ENCODE data around the gene CACNA1C. TPM values are rescaled to one million over a fixed set of nuclear protein-coding genes. Genes with fewer than 3 reads are reported as not detected.

CACNA1C gene
- total and polyA plus RNA-seq, 2 of the 4 experiments (the other 2 are of a cell fraction), result 1.6 to 2.6 TPM

GRCh38 chr12:2302711-2303580 lies 250.2 kb downstream of the CACNA1C start:
- H4K8ac ChIP-seq (ENCODE audit: low read depth in 2 of 2, low read length in 2 of 2), result 0 out of 4 replicates have a peak overlapping the region, but pooled peaks of 1 of the 2 experiments have one; percentile 61
- H2AK5ac ChIP-seq (ENCODE audit: low read depth, low read length), result peak overlapping the region; percentile 42
- no TSS peak for BruUV-seq (replicated peaks)
- no peaks in the 10 kb centered on the region for H3K9me3 ChIP-seq (ENCODE audit: control insufficient read depth, insufficient read depth, low read length)
- peak overlapping the region; percentile 76 for H2BK120ac ChIP-seq (ENCODE audit: low read depth, low read length)
- H3K4ac ChIP-seq (ENCODE audit: low read depth, low read length), result peak overlapping the region; percentile 83; the same call in 1 of the 2 replicates
- peak overlapping the region; percentile 84 for H4K91ac ChIP-seq (ENCODE audit: insufficient read depth, low read depth, low read length)
- H3K9ac ChIP-seq (ENCODE audit: low read depth, low read length), result no peak overlapping the region
- no peak overlapping the region for H3K4me3 ChIP-seq (ENCODE audit: insufficient read depth, low read depth, low read length)
- no peak overlapping the region for H3K56ac ChIP-seq (ENCODE audit: extremely low read depth, insufficient read depth, low read length)
- no peak overlapping the region for H3K4me2 ChIP-seq (ENCODE audit: low read depth, low read length)
- DNase-seq, result no peak
- peak overlapping the region; percentile 62 for H2BK20ac ChIP-seq (ENCODE audit: low read depth, low read length)
- H2BK5ac ChIP-seq (ENCODE audit: low read depth, low read length, poor library complexity, severe bottlenecking), result peak overlapping the region; percentile 37
- intact Hi-C loops (cut with micrococcal nuclease), result loop anchor here (5.0 kb wide), 1 partner anchor 94 kb away; no protein-coding TSS in a partner anchor
- no peaks in the 10 kb centered on the region for H3K27me3 ChIP-seq (ENCODE audit: control insufficient read depth, insufficient read depth, low read length)
- peak overlapping the region; percentile 21 for H4K5ac ChIP-seq (ENCODE audit: low read depth, low read length)
- no peak overlapping the region; the same call in 2 of the 3 replicates for H2BK15ac ChIP-seq (ENCODE audit: low read depth, low read length)
- dilution Hi-C loops (cut with HindIII; ENCODE audit: low sequenced_read_pairs, unreplicated experiment), result no loop called here
- H3K4me1 ChIP-seq (ENCODE audit: control insufficient read depth, insufficient read depth, low read length), result peaks cover 28% of the 10 kb centered on the region
- ATAC-seq (ENCODE audit: low read depth), result no peak
- no peak overlapping the region for H2AFZ ChIP-seq (replicated peaks; ENCODE audit: low read length, poor library complexity)
- in situ Hi-C loops (cut with MboI; ENCODE audit: low sequenced_read_pairs), result no loop called here
- peaks cover 4% of the 10 kb centered on the region; the same call in 1 of the 2 replicates for H4K20me1 ChIP-seq (ENCODE audit: insufficient read depth, low read length)
- 97% methylated on average over 6 of the region's 21 CpGs; no CpG with 5 or more reads in 1 of the 2 experiments for WGBS, 2 experiments (ENCODE audit: extremely low coverage in 2 of 2, insufficient read length in 1 of 2)
- ChIA-PET POLR2A (ENCODE audit: unreplicated experiment) (no interaction called here), CTCF (interaction anchor here (0.5 to 0.6 kb wide), 2 partner anchors 15 to 262 kb away, joined by 3 read pairs; no protein-coding TSS in a partner anchor)
- no peaks in the 10 kb centered on the region for H3K36me3 ChIP-seq (ENCODE audit: control insufficient read depth, insufficient read depth, low read length)
- H3K9me1 ChIP-seq (ENCODE audit: insufficient read depth, low read length), result peaks cover 14% of the 10 kb centered on the region
- peak overlapping the region; percentile 15; the same call in 1 of the 2 replicates for H3K27ac ChIP-seq (ENCODE audit: insufficient read depth, low read length)
- no peak overlapping the region for H2AK9ac ChIP-seq (replicated peaks; ENCODE audit: low read depth, low read length, poor library complexity)
- no peak overlapping the region for H3K23ac ChIP-seq (ENCODE audit: low read depth, low read length)
- H3K79me1 ChIP-seq (ENCODE audit: low read depth in 1 of 2, low read length in 2 of 2), result peaks cover 4 to 9% of the 10 kb centered on the region in 2 experiments; a peak in 2 of 4 replicates
- peak overlapping the region; percentile 16; the same call in 1 of the 2 replicates for H3K14ac ChIP-seq (replicated peaks; ENCODE audit: low read depth, low read length)
- peak overlapping the region; percentile 39 for H3K18ac ChIP-seq (ENCODE audit: low read depth, low read length)
- TF ChIP-seq CEBPB (IDR thresholded peaks at IDR 0.05; ENCODE audit: low read depth, low read length) (no peak), RFX5 (IDR thresholded peaks at IDR 0.05; ENCODE audit: low read depth, low read length) (no peak), POLR2A (IDR thresholded peaks at IDR 0.05; ENCODE audit: low read depth, low read length) (no peak), RAD21 (IDR thresholded peaks at IDR 0.05; ENCODE audit: low read length) (no peak), RCOR1 (IDR thresholded peaks at IDR 0.05; ENCODE audit: insufficient replicate concordance, low read length) (no peak), SMC3 (IDR thresholded peaks at IDR 0.05; ENCODE audit: low read depth, low read length) (no peak), BHLHE40 (IDR thresholded peaks at IDR 0.05; ENCODE audit: low read depth, low read length) (no peak), USF2 (IDR thresholded peaks at IDR 0.05; ENCODE audit: low read depth, low read length) (no peak), NFE2L2 (IDR thresholded peaks at IDR 0.05; ENCODE audit: low read depth, low read length) (no peak), CHD1 (IDR thresholded peaks at IDR 0.05; ENCODE audit: low read depth, low read length) (no peak), ELK1 (IDR thresholded peaks at IDR 0.05; ENCODE audit: borderline replicate concordance, low read depth, low read length) (no peak), CTCF (conservative IDR thresholded peaks at IDR 0.05; ENCODE audit: low read depth, low read length) (no peak), MXI1 (IDR thresholded peaks at IDR 0.05; ENCODE audit: borderline replicate concordance, low read depth, low read length) (no peak), FOS (IDR thresholded peaks at IDR 0.05; ENCODE audit: low read depth, low read length) (no peak)

Data from IMR-90 (cell line).